8988T (cell line): ENCODE measurements around the gene CPNE1.

Experiments used
- DNase-seq: peaks from one replicate; pipeline ENCODE4 v3.0.0; 2011

The CPNE1 gene

GRCh38 chr20:35618263-35619131 lies 46.2 kb downstream of the CPNE1 start:
- no peak for DNase-seq

- DNase-seq, result peak; percentile 61
Measured at GRCh38 chr20:35617397-35618262, 47.1 kb downstream of the CPNE1 start.

- peak; percentile 79 for DNase-seq
Measured at GRCh38 chr20:35616465-35617396, 48.0 kb downstream of the CPNE1 start.

GRCh38 chr20:35615667-35616464 lies 48.8 kb downstream of the CPNE1 start, which contains the start of gene SPAG4:
Gene SPAG4 (plus strand): TSS chr20:35615829. CDS start chr20:35616004, 175 bp downstream.
- peak; percentile 91 for DNase-seq

GRCh38 chr20:35611482-35611881 lies 53.2 kb downstream of the CPNE1 start:
- no peak for DNase-seq

GRCh38 chr20:35610833-35611427 lies 53.8 kb downstream of the CPNE1 start:
- no peak for DNase-seq

- no peak for DNase-seq
Measured at GRCh38 chr20:35607003-35607735, 57.5 kb downstream of the CPNE1 start.

- DNase-seq, result no peak
Measured at GRCh38 chr20:35606127-35606526, 58.6 kb downstream of the CPNE1 start.

GRCh38 chr20:35604449-35604747 lies 60.3 kb downstream of the CPNE1 start:
- peak; percentile 76 for DNase-seq

GRCh38 chr20:35603695-35604448 lies 60.8 kb downstream of the CPNE1 start:
- no peak for DNase-seq

GRCh38 chr20:35602851-35603495 lies 61.7 kb downstream of the CPNE1 start:
- DNase-seq, result no peak

GRCh38 chr20:35601990-35602389 lies 62.7 kb downstream of the CPNE1 start:
- DNase-seq, result no peak

- no peak for DNase-seq
Measured at GRCh38 chr20:35600993-35601973, 63.4 kb downstream of the CPNE1 start.

GRCh38 chr20:35600176-35600992 lies 64.3 kb downstream of the CPNE1 start:
- DNase-seq, result no peak

- no peak for DNase-seq
Measured at GRCh38 chr20:35599776-35600120, 65.0 kb downstream of the CPNE1 start.

GRCh38 chr20:35598899-35599775 lies 65.6 kb downstream of the CPNE1 start:
- peak; percentile 51 for DNase-seq
